ENCODE results near the gene PPP6R2. TPM values are rescaled to one million over a fixed set of nuclear protein-coding genes. Genes with fewer than 3 reads are reported as not detected.

The PPP6R2 gene
- total RNA-seq, 1 donor, result 27.5 TPM

GRCh38 chr22:50443801-50444625, 100.9 kb downstream of the PPP6R2 start:
- H3K4me3 ChIP-seq (ENCODE audit: low read length), result no peak overlapping the region

DNA sequence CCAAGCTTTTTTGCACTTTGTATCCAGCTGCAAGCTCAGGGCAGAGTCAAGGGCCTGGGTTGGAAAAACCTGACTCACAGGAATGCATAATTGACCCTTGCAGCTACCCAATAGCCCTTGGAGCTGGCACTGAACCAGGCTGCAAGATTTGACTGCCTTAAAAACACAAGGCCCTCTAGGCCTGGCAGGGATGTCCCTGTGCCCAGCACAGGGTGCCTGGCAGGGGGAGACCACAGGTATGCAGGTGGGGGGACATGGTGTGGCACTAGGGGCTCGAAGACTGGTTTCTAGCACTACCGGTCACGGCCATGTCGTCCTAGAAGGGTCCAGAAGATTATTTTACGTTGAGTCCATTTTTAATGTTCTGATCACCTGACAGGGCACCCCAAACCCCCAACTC, 101.5 kb downstream of the PPP6R2 start:
- Histone ChIP-seq H3K4me3 (ENCODE audit: low read length) (no peak overlapping the region), H3K4me1 (ENCODE audit: insufficient read depth, low read length) (peaks cover 15% of the 10 kb centered on the region), H3K27me3 (ENCODE audit: insufficient read depth, low read length) (no peaks in the 10 kb centered on the region), H3K9me3 (ENCODE audit: low read depth, low read length) (no peaks in the 10 kb centered on the region)

More at GRCh38 chr22:50443801-50444625, 100.9 kb downstream of the PPP6R2 start:
- Histone ChIP-seq H3K27me3 (ENCODE audit: insufficient read depth, low read length) (no peaks in the 10 kb centered on the region), H3K4me1 (ENCODE audit: insufficient read depth, low read length) (peaks cover 15% of the 10 kb centered on the region), H3K9me3 (ENCODE audit: low read depth, low read length) (no peaks in the 10 kb centered on the region)

- Histone ChIP-seq H3K9me3 (ENCODE audit: low read depth, low read length) (no peaks in the 10 kb centered on the region), H3K4me3 (ENCODE audit: low read length) (no peak overlapping the region), H3K27me3 (ENCODE audit: insufficient read depth, low read length) (no peaks in the 10 kb centered on the region), H3K4me1 (ENCODE audit: insufficient read depth, low read length) (peaks cover 15% of the 10 kb centered on the region)
These were observed 102.1 kb downstream of the PPP6R2 start for GRCh38 chr22:50445071-50445879.

- no peak overlapping the region for H3K4me3 ChIP-seq (ENCODE audit: low read length)
- H3K27me3 ChIP-seq (ENCODE audit: insufficient read depth, low read length), result no peaks in the 10 kb centered on the region
- H3K4me1 ChIP-seq (ENCODE audit: insufficient read depth, low read length), result peaks cover 15% of the 10 kb centered on the region
- H3K9me3 ChIP-seq (ENCODE audit: low read depth, low read length), result no peaks in the 10 kb centered on the region
These were observed 103.0 kb downstream of the PPP6R2 start for GRCh38 chr22:50445880-50446707.

DNA sequence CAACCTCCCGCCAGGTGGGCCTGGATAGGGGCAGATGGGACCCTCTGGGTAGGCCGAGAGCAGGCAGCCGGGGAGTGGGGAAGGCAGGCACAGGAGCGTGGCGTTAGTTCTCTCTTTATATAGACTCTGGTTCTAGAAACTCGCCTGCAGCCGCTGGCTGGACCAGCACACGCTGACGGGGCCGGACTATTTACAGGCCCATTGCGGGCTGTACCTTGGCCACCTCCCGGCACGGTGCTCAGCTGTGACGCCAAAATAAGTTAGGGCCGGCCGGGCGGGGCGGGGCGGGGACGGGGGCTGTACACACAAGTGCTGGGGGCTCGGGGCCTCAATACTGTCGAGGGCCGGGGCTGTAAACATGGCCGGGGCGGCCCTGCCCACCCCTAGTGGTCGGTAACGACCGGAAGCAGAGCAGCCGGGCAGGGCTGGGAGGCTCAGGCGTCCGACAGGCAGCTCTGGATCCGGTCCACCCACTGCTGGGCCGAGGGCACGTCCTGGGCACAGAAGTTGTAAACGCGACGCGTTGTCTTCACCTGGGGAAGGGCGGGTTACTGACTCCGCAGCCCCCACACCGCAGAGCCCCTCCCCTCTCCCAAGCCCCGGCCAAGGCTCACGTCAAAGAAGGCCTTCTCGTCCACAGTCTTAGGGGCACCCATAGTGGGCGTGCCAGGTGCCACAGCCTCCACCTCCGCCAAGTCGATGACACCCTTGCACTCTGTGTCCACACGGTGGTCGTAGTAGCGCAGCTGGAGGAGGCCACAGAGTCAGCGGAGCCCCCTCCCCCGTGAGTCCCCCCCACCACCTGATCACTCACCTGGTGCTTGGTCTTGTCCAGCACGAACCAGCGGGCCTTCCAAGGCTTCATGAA, 103.8 kb downstream of the PPP6R2 start:
- Histone ChIP-seq H3K4me1 (ENCODE audit: insufficient read depth, low read length) (peaks cover 15% of the 10 kb centered on the region), H3K9me3 (ENCODE audit: low read depth, low read length) (no peaks in the 10 kb centered on the region), H3K27me3 (ENCODE audit: insufficient read depth, low read length) (no peaks in the 10 kb centered on the region), H3K4me3 (ENCODE audit: low read length) (no peak overlapping the region)

GRCh38 chr22:50447576-50448551, 104.7 kb downstream of the PPP6R2 start:
- Histone ChIP-seq H3K9me3 (ENCODE audit: low read depth, low read length) (no peaks in the 10 kb centered on the region), H3K4me3 (ENCODE audit: low read length) (no peak overlapping the region), H3K4me1 (ENCODE audit: insufficient read depth, low read length) (peaks cover 15% of the 10 kb centered on the region), H3K27me3 (ENCODE audit: insufficient read depth, low read length) (no peaks in the 10 kb centered on the region)

DNA sequence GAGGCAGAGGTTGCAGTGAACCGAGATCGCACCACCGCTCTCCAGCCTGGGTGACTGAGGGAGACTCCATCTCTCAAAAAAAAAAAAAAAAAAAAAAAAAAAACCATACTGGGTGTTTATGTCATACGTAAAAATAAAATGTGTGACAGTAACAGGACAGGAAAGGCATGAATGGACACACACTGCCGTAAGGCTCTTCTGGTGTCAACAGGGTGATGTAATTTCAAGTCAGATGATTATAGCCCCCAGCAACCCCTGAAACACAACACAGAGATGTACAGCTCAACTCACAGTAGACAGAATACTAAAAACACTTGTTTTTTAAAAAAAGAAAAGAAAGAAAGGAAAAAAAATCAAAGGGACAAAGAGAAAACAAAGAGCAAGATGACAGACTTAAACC, 109.5 kb downstream of the PPP6R2 start:
- H3K4me1 ChIP-seq (ENCODE audit: insufficient read depth, low read length), result peaks cover 3% of the 10 kb centered on the region
- no peaks in the 10 kb centered on the region for H3K9me3 ChIP-seq (ENCODE audit: low read depth, low read length)
- H3K27me3 ChIP-seq (ENCODE audit: insufficient read depth, low read length), result no peaks in the 10 kb centered on the region
- H3K4me3 ChIP-seq (ENCODE audit: low read length), result no peak overlapping the region

DNA sequence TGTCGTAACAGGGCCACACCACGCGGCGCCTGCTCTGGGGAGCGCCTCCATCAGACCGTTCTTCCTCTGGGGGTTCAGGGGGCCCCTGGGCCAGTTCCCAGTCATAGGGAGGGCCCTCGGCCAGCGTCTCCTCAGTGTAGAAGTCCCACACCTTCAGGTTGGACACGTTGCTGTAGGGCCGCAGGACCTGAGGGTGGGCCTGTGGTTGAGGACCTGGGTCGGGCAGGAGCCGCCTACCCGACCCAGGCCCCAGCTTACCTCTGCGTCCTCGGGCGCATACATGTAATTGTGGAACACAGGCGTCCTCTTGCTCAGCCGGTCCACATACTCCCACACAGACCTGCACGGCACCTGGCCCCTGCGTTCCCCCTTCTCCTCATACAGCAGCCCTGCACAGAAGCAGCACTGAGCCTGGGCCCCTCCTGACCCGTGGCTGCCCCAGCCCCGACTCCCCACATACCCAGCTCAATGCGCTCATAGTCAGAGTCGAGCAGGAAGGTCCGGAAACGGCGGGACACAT, 111.5 kb downstream of the PPP6R2 start:
- Histone ChIP-seq H3K27me3 (ENCODE audit: insufficient read depth, low read length) (no peaks in the 10 kb centered on the region), H3K9me3 (ENCODE audit: low read depth, low read length) (no peaks in the 10 kb centered on the region), H3K4me3 (ENCODE audit: low read length) (no peak overlapping the region), H3K4me1 (ENCODE audit: insufficient read depth, low read length) (peaks cover 3% of the 10 kb centered on the region)

DNA sequence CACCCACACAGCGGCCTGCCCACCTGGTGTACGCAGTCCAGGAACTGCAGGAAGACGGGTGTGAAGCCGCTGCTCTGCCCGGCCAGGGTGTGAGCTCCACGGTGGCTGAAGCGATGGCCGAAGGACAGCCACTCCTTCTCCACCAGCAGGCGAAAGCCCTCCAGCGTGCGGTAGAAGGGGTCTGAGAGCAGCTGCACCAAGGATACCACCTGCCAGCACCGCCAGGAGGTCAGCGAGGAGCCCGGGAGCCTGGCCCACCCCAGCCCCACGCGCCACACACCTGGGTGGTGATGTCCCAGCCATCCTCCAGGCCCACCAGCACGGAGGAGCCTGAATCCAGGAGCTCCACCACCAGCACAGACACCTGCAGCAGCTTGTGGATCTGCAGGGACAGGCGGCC, 112.1 kb downstream of the PPP6R2 start:
- no peaks in the 10 kb centered on the region for H3K9me3 ChIP-seq (ENCODE audit: low read depth, low read length)
- H3K4me3 ChIP-seq (ENCODE audit: low read length), result no peak overlapping the region
- peaks cover 3% of the 10 kb centered on the region for H3K4me1 ChIP-seq (ENCODE audit: insufficient read depth, low read length)
- no peaks in the 10 kb centered on the region for H3K27me3 ChIP-seq (ENCODE audit: insufficient read depth, low read length)

- Histone ChIP-seq H3K4me1 (ENCODE audit: insufficient read depth, low read length) (peaks cover 3% of the 10 kb centered on the region), H3K9me3 (ENCODE audit: low read depth, low read length) (no peaks in the 10 kb centered on the region), H3K4me3 (ENCODE audit: low read length) (no peak overlapping the region), H3K27me3 (ENCODE audit: insufficient read depth, low read length) (no peaks in the 10 kb centered on the region)
These were observed 112.9 kb downstream of the PPP6R2 start for GRCh38 chr22:50456026-50456425.

DNA sequence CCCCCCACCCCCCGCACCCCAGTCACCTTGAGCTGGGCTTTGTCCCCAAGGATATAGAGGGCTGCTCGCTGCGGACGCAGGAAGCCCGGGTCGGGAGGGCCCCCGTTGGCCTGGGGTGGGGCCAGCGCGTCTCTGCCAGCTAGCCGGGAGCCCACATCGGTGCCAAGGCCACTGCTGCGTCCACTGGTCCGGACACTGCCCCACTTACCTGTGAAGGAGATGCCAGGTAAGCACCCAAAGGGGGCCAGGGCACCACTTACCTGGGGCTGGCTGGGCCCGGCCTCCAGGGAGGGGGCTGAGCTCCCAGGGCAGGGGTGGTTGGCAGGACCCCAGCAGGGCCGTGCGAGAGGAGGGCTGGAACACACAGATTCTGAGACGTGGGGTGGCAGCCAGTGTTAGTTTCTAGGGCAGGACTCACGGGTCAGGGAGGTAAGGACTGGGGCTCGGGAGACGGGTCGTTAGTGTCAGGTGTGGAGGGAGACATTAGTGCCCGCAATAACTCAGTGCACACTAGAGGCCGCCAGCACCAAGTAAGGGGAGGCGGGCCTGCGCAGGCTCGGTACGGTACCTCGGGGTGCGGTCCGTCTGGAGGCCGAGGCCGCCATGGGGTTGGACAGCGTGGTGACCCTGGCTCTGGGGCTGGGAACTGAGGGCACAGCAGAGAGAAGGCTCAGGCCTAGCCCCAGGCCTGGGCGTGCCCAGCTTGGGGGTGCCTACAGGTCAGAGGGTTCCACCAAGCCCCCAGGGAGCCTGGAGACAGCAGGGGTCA, 113.5 kb downstream of the PPP6R2 start:
- Histone ChIP-seq H3K9me3 (ENCODE audit: low read depth, low read length) (no peaks in the 10 kb centered on the region), H3K4me3 (ENCODE audit: low read length) (no peak overlapping the region), H3K4me1 (ENCODE audit: insufficient read depth, low read length) (peaks cover 3% of the 10 kb centered on the region), H3K27me3 (ENCODE audit: insufficient read depth, low read length) (no peaks in the 10 kb centered on the region)

DNA sequence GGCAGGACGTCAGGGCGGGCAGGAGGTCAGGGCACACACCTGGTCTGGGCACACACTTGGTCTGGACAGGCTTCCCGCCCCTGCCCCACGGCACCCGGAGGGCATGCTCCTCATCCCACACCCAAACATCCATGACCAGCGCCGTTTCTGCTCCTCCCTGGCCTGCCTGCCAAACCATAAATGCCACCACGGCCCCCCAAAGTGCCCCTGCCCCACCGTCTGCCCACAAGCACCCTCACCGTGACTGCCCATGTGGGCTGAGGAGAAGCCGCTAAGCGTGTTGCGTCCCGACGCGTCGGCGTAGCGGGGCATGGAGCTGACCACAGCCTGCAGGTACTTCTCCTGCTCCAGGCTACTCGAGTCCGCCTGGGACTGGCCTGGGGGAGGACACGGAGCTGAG, 115.9 kb downstream of the PPP6R2 start:
- Histone ChIP-seq H3K4me3 (ENCODE audit: low read length) (no peak overlapping the region), H3K4me1 (ENCODE audit: insufficient read depth, low read length) (no peaks in the 10 kb centered on the region), H3K27me3 (ENCODE audit: insufficient read depth, low read length) (no peaks in the 10 kb centered on the region), H3K9me3 (ENCODE audit: low read depth, low read length) (no peaks in the 10 kb centered on the region)

Measured in mononuclear cell (primary cell).